Measurements from ENCODE around the gene ZFAND3.

Gene ZFAND3

GRCh38 chr6:38099221-38099620 is 279.7 kb downstream of the ZFAND3 start:
- H3K4me1 ChIP-seq = no peaks in the 10 kb centered on the region
- H3K4me2 ChIP-seq = no peak overlapping the region
- no peak for TF ChIP-seq Cebpa-rat (IDR thresholded peaks at IDR 0.05)
- H3K9me3 ChIP-seq (replicated peaks in 1 of 11) = no peaks in the 10 kb centered on the region
- H3K4me3 ChIP-seq = no peak overlapping the region
- no peak overlapping the region for H3K9ac ChIP-seq
- no peaks in the 10 kb centered on the region for H3K27me3 ChIP-seq
- H4K20me1 ChIP-seq = peaks cover 0 to 95% (median 32%) of the 10 kb centered on the region in 11 experiments; a peak in 14 of 22 replicates
- H3K27ac ChIP-seq = no peak overlapping the region
- peaks cover 8 to 87% (median 38%) of the 10 kb centered on the region in 11 experiments; a peak in 20 of 22 replicates for H3K36me3 ChIP-seq

GRCh38 chr6:38100380-38100779 is 280.9 kb downstream of the ZFAND3 start:
- H3K9ac ChIP-seq = no peak overlapping the region
- H3K27me3 ChIP-seq = no peaks in the 10 kb centered on the region
- H3K36me3 ChIP-seq = peaks cover 14 to 86% (median 43%) of the 10 kb centered on the region in 11 experiments; a peak in 20 of 22 replicates
- H3K4me2 ChIP-seq = no peak overlapping the region
- TF ChIP-seq Cebpa-rat (IDR thresholded peaks at IDR 0.05) = no peak
- no peaks in the 10 kb centered on the region for H3K4me1 ChIP-seq
- no peak overlapping the region for H3K27ac ChIP-seq
- no peaks in the 10 kb centered on the region for H3K9me3 ChIP-seq (replicated peaks in 1 of 11)
- H3K4me3 ChIP-seq = no peak overlapping the region
- peaks cover 0 to 95% (median 32%) of the 10 kb centered on the region in 11 experiments; a peak in 15 of 22 replicates for H4K20me1 ChIP-seq

- Histone ChIP-seq H3K27me3 (no peaks in the 10 kb centered on the region), H3K4me3 (no peak overlapping the region), H3K9ac (no peak overlapping the region), H3K36me3 (peaks cover 34 to 93% (median 59%) of the 10 kb centered on the region in 11 experiments), H3K4me1 (no peaks in the 10 kb centered on the region), H4K20me1 (peaks cover 0 to 98% (median 20%) of the 10 kb centered on the region in 11 experiments; a peak in 13 of 22 replicates), H3K9me3 (replicated peaks in 1 of 11) (no peaks in the 10 kb centered on the region), H3K27ac (no peak overlapping the region), H3K4me2 (no peak overlapping the region)
- TF ChIP-seq Cebpa-rat (IDR thresholded peaks at IDR 0.05) = no peak
These were observed 284.4 kb downstream of the ZFAND3 start for GRCh38 chr6:38103921-38104320.

GRCh38 chr6:38105066-38105465 is 285.5 kb downstream of the ZFAND3 start:
- Histone ChIP-seq H4K20me1 (peaks cover 6 to 98% (median 30%) of the 10 kb centered on the region in 11 experiments; a peak in 13 of 22 replicates), H3K4me1 (no peaks in the 10 kb centered on the region), H3K4me3 (no peak overlapping the region)

GRCh38 chr6:38107073-38107472 is 287.5 kb downstream of the ZFAND3 start:
- H3K4me1 ChIP-seq = no peaks in the 10 kb centered on the region
- no peak overlapping the region for H3K4me3 ChIP-seq
- no peak overlapping the region for H3K9ac ChIP-seq
- no peaks in the 10 kb centered on the region for H3K27me3 ChIP-seq
- TF ChIP-seq Cebpa-rat (IDR thresholded peaks at IDR 0.05) = no peak
- peaks cover 6 to 98% (median 38%) of the 10 kb centered on the region in 11 experiments; a peak in 15 of 22 replicates for H4K20me1 ChIP-seq
- no peak overlapping the region for H3K4me2 ChIP-seq
- H3K27ac ChIP-seq = no peak overlapping the region
- H3K36me3 ChIP-seq = peaks cover 24 to 91% (median 51%) of the 10 kb centered on the region in 11 experiments
- no peaks in the 10 kb centered on the region for H3K9me3 ChIP-seq (replicated peaks in 1 of 11)

More at GRCh38 chr6:38105066-38105465, 285.5 kb downstream of the ZFAND3 start:
- Histone ChIP-seq H3K27ac (no peak overlapping the region), H3K9me3 (replicated peaks in 1 of 11) (no peaks in the 10 kb centered on the region), H3K9ac (no peak overlapping the region), H3K4me2 (no peak overlapping the region), H3K36me3 (peaks cover 30 to 93% (median 56%) of the 10 kb centered on the region in 11 experiments), H3K27me3 (no peaks in the 10 kb centered on the region)
- no peak for TF ChIP-seq Cebpa-rat (IDR thresholded peaks at IDR 0.05)

- Histone ChIP-seq H3K4me1 (peaks cover 0 to 14% (median 0%) of the 10 kb centered on the region in 10 experiments; a peak in 3 of 20 replicates), H3K9ac (no peak overlapping the region), H3K9me3 (replicated peaks in 1 of 11) (no peaks in the 10 kb centered on the region), H3K27me3 (no peaks in the 10 kb centered on the region), H4K20me1 (peaks cover 21 to 100% (median 52%) of the 10 kb centered on the region in 11 experiments; a peak in 19 of 22 replicates), H3K4me2 (no peak overlapping the region), H3K36me3 (peaks cover 17 to 88% (median 46%) of the 10 kb centered on the region in 11 experiments), H3K27ac (no peak overlapping the region), H3K4me3 (no peak overlapping the region)
- TF ChIP-seq Cebpa-rat (IDR thresholded peaks at IDR 0.05) = no peak
These were observed 291.0 kb downstream of the ZFAND3 start for GRCh38 chr6:38110481-38110971.

- Histone ChIP-seq H3K27ac (no peak overlapping the region), H3K4me1 (peaks cover 0 to 14% (median 0%) of the 10 kb centered on the region in 10 experiments; a peak in 3 of 20 replicates), H3K27me3 (no peaks in the 10 kb centered on the region), H4K20me1 (peaks cover 21 to 100% (median 64%) of the 10 kb centered on the region in 11 experiments; a peak in 20 of 22 replicates), H3K9me3 (replicated peaks in 1 of 11) (no peaks in the 10 kb centered on the region), H3K4me3 (no peak overlapping the region), H3K9ac (no peak overlapping the region), H3K36me3 (peaks cover 33 to 88% (median 47%) of the 10 kb centered on the region in 11 experiments), H3K4me2 (no peak overlapping the region)
- no peak for TF ChIP-seq Cebpa-rat (IDR thresholded peaks at IDR 0.05)
These were observed 292.7 kb downstream of the ZFAND3 start for GRCh38 chr6:38112181-38112580.

- no peak for TF ChIP-seq Cebpa-rat (IDR thresholded peaks at IDR 0.05)
- no peak overlapping the region for H3K27ac ChIP-seq
- H3K4me3 ChIP-seq = no peak overlapping the region
- no peaks in the 10 kb centered on the region for H3K9me3 ChIP-seq (replicated peaks in 1 of 11)
- peaks cover 27 to 100% (median 72%) of the 10 kb centered on the region in 11 experiments; a peak in 20 of 22 replicates for H4K20me1 ChIP-seq
- 0 out of 22 replicates have a peak overlapping the region, but pooled peaks of 1 of the 11 experiments have one; percentile 14 for H3K4me2 ChIP-seq
- no peaks in the 10 kb centered on the region for H3K27me3 ChIP-seq
- H3K9ac ChIP-seq = no peak overlapping the region
- peaks cover 38 to 88% (median 52%) of the 10 kb centered on the region in 11 experiments for H3K36me3 ChIP-seq
- peaks cover 0 to 14% (median 0%) of the 10 kb centered on the region in 10 experiments; a peak in 3 of 20 replicates for H3K4me1 ChIP-seq
These were observed 294.5 kb downstream of the ZFAND3 start for GRCh38 chr6:38113825-38114576.

GRCh38 chr6:38114976-38115625 is 295.6 kb downstream of the ZFAND3 start:
- no peak for TF ChIP-seq Cebpa-rat (IDR thresholded peaks at IDR 0.05)
- no peaks in the 10 kb centered on the region for H3K9me3 ChIP-seq (replicated peaks in 1 of 11)
- no peak overlapping the region for H3K27ac ChIP-seq
- H3K4me3 ChIP-seq = no peak overlapping the region
- peaks cover 23 to 100% (median 67%) of the 10 kb centered on the region in 11 experiments; a peak in 20 of 22 replicates for H4K20me1 ChIP-seq
- no peak overlapping the region for H3K4me2 ChIP-seq
- H3K36me3 ChIP-seq = peaks cover 41 to 88% (median 54%) of the 10 kb centered on the region in 11 experiments
- H3K9ac ChIP-seq = no peak overlapping the region
- no peaks in the 10 kb centered on the region for H3K27me3 ChIP-seq
- H3K4me1 ChIP-seq = peaks cover 0 to 14% (median 0%) of the 10 kb centered on the region in 10 experiments; a peak in 3 of 20 replicates
